ENCODE data around the gene PSME1.

- TF ChIP-seq CTCF (IDR thresholded peaks at IDR 0.05) (no peak), POLR2A (IDR thresholded peaks at IDR 0.05) (no peak)
Measured at GRCh38 chr14:24087004-24087403, 49.0 kb upstream of the PSME1 start.
